ENCODE measurements around the gene ICAM3. TPM values are rescaled to one million over a fixed set of nuclear protein-coding genes. Genes with fewer than 3 reads are reported as not detected.

Gene ICAM3
- total RNA-seq, 1 experiment from 2014 or later = 8.8 TPM

GRCh38 chr19:10320602-10321416, 18.6 kb downstream of the ICAM3 start:
- DNase-seq (ENCODE audit: low read depth) = no peak

- DNase-seq (ENCODE audit: low read depth) = no peak
These were observed 20.4 kb downstream of the ICAM3 start for GRCh38 chr19:10318807-10319682.

DNA sequence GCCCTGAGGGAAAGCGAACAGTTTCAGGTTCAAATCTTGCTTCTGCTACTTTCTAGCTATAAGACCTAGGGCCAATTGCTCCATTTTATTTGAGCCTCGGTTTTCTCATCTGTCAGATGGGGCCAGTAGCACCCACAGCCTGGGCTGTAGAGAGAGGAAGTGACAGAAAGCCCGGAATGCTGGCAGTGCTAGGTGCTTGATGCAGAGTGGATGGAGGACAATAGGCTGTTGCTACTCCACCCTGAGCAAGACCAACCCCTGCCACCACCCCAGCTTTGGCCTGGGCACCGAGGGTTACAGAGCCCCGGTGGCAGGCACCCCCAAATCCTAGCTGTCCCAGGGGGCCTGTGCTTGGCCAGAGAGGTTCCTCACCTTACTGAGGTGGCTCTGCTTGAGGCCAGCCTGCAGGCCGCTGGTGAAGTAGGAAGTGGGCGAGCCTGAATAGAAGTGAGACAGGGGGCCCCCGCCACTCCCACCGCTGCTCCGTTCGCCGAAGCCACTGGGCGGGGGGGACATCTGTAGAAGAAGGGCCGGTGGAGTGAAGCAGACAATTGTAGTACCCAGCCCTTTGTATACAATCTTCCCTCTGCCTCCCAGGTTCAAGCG, 21.5 kb downstream of the ICAM3 start:
- DNase-seq (ENCODE audit: low read depth) = no peak

DNA sequence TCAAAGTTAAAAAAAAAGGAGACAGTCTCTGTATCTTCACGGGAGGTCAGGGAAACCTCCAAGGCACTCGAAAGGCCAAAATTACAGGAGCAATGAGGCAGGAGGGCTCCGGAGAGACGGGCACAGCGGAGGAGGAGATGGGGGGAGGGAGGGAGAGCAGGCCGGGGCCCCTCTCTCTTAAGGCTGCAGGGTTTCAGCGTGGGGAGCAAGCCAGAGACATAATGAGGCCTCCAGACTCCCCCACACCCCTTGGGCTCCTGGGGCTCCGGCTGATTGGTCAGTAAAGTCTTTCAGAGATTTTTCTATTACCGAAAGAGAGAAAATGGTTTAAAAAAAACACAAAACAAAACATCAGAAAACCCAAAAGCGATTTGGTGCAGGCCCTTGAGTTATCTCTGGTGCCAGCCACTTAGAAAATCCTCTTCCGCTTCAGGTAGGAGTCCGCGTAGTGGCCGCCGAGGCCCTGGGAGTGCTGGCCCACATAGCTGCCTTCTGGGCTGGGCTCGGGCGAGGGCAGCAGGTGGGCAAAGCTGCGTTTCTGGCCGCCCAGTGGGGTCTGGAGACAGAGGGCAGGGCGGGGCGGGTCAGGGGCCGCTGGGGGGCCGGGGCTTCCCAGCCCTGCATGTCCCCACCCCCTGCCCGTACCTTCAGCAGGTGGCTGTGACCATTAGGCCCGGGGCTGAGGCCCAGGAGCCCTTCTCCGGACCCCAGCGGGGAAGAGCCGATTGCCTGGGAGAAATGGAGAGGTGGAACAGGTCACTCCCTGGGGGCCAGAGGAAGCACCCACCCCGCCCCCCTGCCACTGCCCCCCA, 22.2 kb downstream of the ICAM3 start:
- no peak for DNase-seq (ENCODE audit: low read depth)

DNA sequence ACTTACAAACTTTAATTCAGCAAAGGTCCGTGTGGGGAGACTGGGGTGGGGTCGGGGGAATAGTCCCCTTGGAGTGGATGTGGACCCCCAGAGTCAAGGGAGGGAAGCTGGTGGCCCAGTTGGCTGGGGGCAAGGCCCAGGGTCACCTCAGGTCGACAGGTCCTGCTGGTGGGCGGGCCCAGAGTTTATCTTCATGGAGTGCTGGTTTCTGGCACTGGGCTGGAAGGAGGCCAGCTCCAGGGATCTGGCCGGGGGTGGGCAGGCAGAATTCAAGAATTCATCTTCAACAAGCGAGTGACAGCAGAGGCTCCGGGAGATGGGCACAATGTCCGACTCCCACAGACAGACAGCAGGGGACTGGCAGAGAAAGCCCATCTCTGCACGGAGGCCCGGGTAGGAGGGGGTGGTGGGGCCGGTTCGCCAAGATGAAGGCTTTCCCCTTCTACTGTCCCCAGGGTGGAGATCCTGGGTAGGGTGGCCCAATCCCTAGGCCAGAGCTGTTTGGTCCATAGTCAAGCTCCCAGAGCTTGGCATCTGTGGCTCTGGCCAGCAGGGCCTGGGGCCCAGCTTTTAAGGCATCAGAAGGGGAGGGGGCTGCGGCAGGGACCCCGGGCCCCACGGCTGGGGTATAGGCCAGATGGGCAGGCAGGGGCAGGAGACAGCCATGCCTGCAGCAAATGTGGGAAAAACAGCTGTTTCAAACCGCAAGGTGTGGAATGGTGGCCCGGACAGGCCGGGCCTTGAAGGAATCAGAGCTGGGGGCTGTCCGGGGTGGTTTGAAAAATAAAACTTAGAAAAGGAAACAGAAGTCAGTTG, 23.0 kb downstream of the ICAM3 start:
- DNase-seq (ENCODE audit: low read depth) = no peak

- DNase-seq (ENCODE audit: low read depth) = peak; percentile 56
These were observed 23.8 kb downstream of the ICAM3 start, which contains the start of gene FDX2 for GRCh38 chr19:10315335-10316214. FDX2 (minus strand) TSS chr19:10316015; CDS start chr19:10315996, 19 bp downstream.

DNA sequence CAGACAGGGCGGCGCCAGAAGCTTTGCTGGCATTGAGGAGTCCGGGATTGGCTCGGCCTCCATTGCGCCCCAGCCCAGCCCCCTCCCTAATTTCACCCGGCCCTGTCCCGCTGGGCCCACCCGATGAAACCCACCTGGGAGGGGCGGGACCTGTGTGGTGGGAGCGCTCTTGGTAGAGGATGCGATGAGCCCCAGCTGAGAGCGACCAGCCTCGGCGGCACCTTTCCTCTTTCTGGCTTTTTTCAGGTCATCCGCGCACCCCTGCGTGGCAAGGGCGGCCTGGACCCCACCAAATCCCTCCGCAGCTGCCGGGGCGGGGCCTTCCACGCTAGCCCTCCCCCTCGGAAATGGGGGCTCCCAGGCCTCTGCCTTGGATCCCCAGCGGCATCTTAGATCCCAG, 30.0 kb downstream of the ICAM3 start, which contains the start of gene ZGLP1:
Gene ZGLP1, minus strand, starts transcription at position 393 of the 400 bp plus-strand sequence.
- no peak for DNase-seq (ENCODE audit: low read depth)

GRCh38 chr19:10306327-10306726, 33.1 kb downstream of the ICAM3 start:
- DNase-seq (ENCODE audit: low read depth) = no peak

DNA sequence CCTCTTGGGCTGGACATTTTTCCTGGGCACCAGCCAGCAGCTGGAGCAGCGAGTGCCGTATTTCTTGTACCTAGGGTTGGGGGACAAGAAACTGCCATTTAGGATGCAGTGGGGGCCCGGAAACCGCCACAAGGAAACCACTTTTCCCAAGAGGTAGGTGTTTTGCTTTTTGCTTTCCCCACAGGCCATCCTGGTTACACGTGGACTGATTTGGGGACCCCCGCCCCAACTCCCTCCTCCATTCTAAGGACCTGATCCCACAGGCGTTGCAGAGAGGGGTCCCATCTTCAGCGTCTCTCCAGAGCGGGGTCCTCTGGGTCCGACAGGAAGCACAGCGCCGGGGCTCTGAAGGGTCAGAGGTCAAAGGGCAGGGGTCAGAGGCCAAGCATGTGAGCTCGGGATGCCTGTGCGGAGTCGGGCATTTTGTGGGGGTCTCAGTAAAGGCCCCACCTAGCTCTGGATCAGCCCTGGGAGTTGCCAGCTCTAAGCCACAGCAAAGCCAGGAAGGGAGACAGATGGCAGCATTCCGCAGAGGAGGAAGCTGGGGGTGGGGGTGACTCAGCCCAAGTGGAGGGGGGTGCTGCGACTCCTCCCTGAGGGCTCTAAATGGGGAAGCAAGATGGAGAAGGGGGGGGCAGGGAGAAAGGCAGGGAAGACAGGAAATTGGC, 34.2 kb downstream of the ICAM3 start:
- no peak for DNase-seq (ENCODE audit: low read depth)

DNA sequence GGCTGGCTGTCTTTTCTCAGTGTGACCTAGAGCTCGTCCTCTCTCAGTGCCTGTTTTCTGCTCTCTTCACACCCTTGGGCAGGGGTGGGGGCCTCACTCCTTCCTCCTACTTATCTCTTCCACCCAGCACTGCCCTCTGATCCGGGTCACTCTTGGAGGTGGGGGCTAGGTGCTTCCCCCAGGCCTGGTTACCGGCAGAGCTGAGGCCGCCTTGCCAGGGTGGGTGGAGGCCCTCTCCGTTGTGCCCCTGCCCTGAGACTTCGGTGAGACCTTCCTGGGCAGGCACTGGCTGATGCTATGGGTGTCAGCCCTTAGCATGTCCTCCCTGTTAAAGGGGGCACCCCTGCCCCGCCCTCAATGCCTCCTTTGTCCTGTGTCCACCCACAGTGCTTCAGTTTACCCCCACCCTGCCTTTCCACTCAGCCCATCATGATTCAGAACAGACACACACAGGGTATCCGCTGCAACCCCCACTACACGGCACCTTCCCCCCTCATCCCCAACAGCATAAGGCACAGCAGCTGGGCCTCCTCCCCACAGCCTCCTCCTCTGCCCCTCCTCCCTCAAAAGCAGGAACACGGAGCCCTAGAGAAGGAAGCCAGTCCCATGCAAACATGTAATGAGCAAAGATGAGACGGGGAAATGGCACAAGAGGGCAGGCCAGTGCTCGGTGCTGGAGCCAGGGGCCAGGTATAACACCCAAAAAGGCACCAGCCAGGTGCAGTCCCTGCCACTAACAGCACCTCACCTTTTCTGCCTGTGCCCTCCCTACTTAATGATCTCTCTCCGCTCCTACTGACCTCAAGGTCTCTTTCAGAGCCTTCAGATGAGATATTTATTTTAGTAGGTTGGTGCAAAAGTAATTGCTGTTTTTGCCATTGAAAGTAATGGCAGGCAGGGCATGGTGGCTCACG, 39.6 kb downstream of the ICAM3 start:
- no peak for DNase-seq (ENCODE audit: low read depth)

- no peak for DNase-seq (ENCODE audit: low read depth)
These were observed 43.4 kb downstream of the ICAM3 start for GRCh38 chr19:10295847-10296591.

- no peak for DNase-seq (ENCODE audit: low read depth)
These were observed 44.0 kb downstream of the ICAM3 start for GRCh38 chr19:10295305-10295846.

DNA sequence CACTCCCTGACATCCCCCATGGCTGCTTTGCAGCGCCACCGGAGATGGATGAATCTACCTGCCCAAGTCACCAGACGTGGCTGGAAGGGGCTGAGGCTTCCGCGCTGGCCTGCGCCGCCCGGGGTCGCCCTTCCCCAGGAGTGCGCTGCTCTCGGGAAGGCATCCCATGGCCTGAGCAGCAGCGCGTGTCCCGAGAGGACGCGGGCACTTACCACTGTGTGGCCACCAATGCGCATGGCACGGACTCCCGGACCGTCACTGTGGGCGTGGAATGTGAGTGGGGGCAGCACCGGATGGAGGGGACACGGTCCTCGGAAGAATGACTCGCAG, 45.1 kb downstream of the ICAM3 start:
- DNase-seq (ENCODE audit: low read depth) = no peak

GRCh38 chr19:10293637-10294367, 45.6 kb downstream of the ICAM3 start:
- DNase-seq (ENCODE audit: low read depth) = no peak

- no peak for DNase-seq (ENCODE audit: low read depth)
These were observed 46.4 kb downstream of the ICAM3 start for GRCh38 chr19:10292789-10293636.
